ENCODE results near the gene TM9SF4.

TM9SF4 gene

GRCh38 chr20:32109392-32110172 is at the start of gene TM9SF4:
Gene TM9SF4 (plus strand): TSS chr20:32109714. CDS start chr20:32109741, 27 bp downstream.
- peak; percentile 99 for DNase-seq (ENCODE audit: low read depth)

- DNase-seq (ENCODE audit: low read depth), result no peak
Observed at GRCh38 chr20:32062776-32063170, 46.7 kb upstream of the TM9SF4 start.

- no peak for DNase-seq (ENCODE audit: low read depth)
Observed at GRCh38 chr20:32063695-32064094, 45.8 kb upstream of the TM9SF4 start.

- no peak for DNase-seq (ENCODE audit: low read depth)
Observed at GRCh38 chr20:32064667-32065066, 44.8 kb upstream of the TM9SF4 start.

GRCh38 chr20:32067234-32067821 is 42.2 kb upstream of the TM9SF4 start:
- peak; percentile 96 for DNase-seq (ENCODE audit: low read depth)

- DNase-seq (ENCODE audit: low read depth), result no peak
Observed at GRCh38 chr20:32068174-32068573, 41.3 kb upstream of the TM9SF4 start.

GRCh38 chr20:32069711-32070110 is 39.8 kb upstream of the TM9SF4 start:
- no peak for DNase-seq (ENCODE audit: low read depth)

- DNase-seq (ENCODE audit: low read depth), result no peak
Observed at GRCh38 chr20:32070282-32070681, 39.2 kb upstream of the TM9SF4 start.

- no peak for DNase-seq (ENCODE audit: low read depth)
Observed at GRCh38 chr20:32070690-32071213, 38.8 kb upstream of the TM9SF4 start.

- DNase-seq (ENCODE audit: low read depth), result no peak
Observed at GRCh38 chr20:32071395-32072167, 37.9 kb upstream of the TM9SF4 start.

GRCh38 chr20:32072168-32072750 is 37.3 kb upstream of the TM9SF4 start:
- peak; percentile 24 for DNase-seq (ENCODE audit: low read depth)

GRCh38 chr20:32075534-32075933 is 34.0 kb upstream of the TM9SF4 start:
- no peak for DNase-seq (ENCODE audit: low read depth)

GRCh38 chr20:32077190-32077589 is 32.3 kb upstream of the TM9SF4 start:
- no peak for DNase-seq (ENCODE audit: low read depth)

GRCh38 chr20:32078322-32078721 is 31.2 kb upstream of the TM9SF4 start:
- DNase-seq (ENCODE audit: low read depth), result no peak

GRCh38 chr20:32078791-32079190 is 30.7 kb upstream of the TM9SF4 start:
- no peak for DNase-seq (ENCODE audit: low read depth)

GRCh38 chr20:32079655-32080109 is 29.8 kb upstream of the TM9SF4 start:
- no peak for DNase-seq (ENCODE audit: low read depth)

GRCh38 chr20:32080783-32081182 is 28.7 kb upstream of the TM9SF4 start:
- DNase-seq (ENCODE audit: low read depth), result no peak

GRCh38 chr20:32083469-32083868 is 26.0 kb upstream of the TM9SF4 start:
- no peak for DNase-seq (ENCODE audit: low read depth)

GRCh38 chr20:32087070-32087469 is 22.4 kb upstream of the TM9SF4 start:
- DNase-seq (ENCODE audit: low read depth), result no peak

- DNase-seq (ENCODE audit: low read depth), result no peak
Observed at GRCh38 chr20:32088759-32089158, 20.8 kb upstream of the TM9SF4 start.

- DNase-seq (ENCODE audit: low read depth), result no peak
Observed at GRCh38 chr20:32089637-32090362, 19.7 kb upstream of the TM9SF4 start.
